Thoracic aorta (tissue), 2 donors: ENCODE results near the gene SLC44A1. TPM values are rescaled to one million over a fixed set of nuclear protein-coding genes. Genes with fewer than 3 reads are reported as not detected.

Experiments
- ATAC-seq: fragments of 150-250 bp; one replicate; pipeline ENCODE4 v1.8.0; 2017; ENCODE audit warnings: low read depth; ENCODE audit not compliant: insufficient number of reproducible peaks, low FRiP score
- DNase-seq: peaks from one replicate; pipeline ENCODE4 v3.0.0-alpha.2; 2020; ENCODE audit warnings: low spot score
- H3K27ac ChIP-seq, 2 donors: fragments of 200-600 bp; sonication (generic); 1 replicate in 1 of 2; 2 replicates in 1 of 2; pipeline ENCODE4 v1.5.1; 2016; ENCODE audit warnings: mild to moderate bottlenecking in 2 of 2, moderate library complexity in 2 of 2
- H3K27me3 ChIP-seq: fragments of 200-600 bp; sonication (generic); replicated peaks from 2 replicates; pipeline ENCODE4 v1.6.0; 2016; ENCODE audit warnings: mild to moderate bottlenecking; ENCODE audit not compliant: insufficient read depth
- H3K36me3 ChIP-seq: fragments of 200-600 bp; sonication (generic); one replicate; pipeline ENCODE4 v1.5.1; 2016
- H3K4me1 ChIP-seq, 2 donors: fragments of 200-600 bp; sonication (generic); 1 replicate in 1 of 2; 2 replicates in 1 of 2; pipeline versions ENCODE4 v1.5.1 to v1.6.0; 2016; ENCODE audit warnings: low read depth in 2 of 2, mild to moderate bottlenecking in 1 of 2; ENCODE audit not compliant: control insufficient read depth in 1 of 2
- H3K4me3 ChIP-seq: fragments of 200-600 bp; sonication (generic); 2 replicates; pipeline ENCODE4 v1.5.1; 2016; ENCODE audit warnings: mild to moderate bottlenecking
- H3K9me3 ChIP-seq: fragments of 200-600 bp; sonication (generic); 2 replicates; pipeline ENCODE4 v1.5.1; 2016
- total RNA-seq, 2 donors: library from RNA; depleted of rRNA; stranded (reverse); fragments of >200 nt; gene quantifications; one replicate each; pipeline versions ENCODE4 v1.1.0 to v1.2.3, GENCODE V29; 2016
- TF ChIP-seq, protein P1 (sequence below): fragments of 200-600 bp; sonication (generic); IDR thresholded peaks from one replicate; pipeline ENCODE4 v1.5.1; 2019; ENCODE audit warnings: antibody characterized with exemption

SLC44A1 gene
- total RNA-seq, 2 donors from 2014 or later = 33.9 to 58.8 TPM

DNA sequence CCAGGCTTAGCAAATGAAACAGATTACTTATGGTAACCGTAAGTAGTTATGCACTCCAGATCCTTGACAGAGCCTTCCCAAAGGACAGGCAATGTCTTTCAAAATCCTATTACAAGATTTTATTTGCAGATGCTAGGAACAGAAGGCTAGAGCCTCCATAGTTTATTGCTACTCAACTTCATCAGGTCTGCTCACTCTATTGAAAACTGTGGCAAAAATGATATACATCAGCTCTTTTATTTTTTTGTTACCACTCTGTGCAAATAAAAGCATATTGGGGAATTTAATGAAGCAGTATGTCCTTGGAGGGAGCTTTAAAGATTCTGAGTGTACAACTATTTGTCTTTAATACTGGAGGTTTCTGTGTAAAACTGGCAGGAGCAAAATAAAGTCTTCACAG is 46.5 kb downstream of the SLC44A1 start:
- no peaks in the 10 kb centered on the region for H3K27me3 ChIP-seq

DNA sequence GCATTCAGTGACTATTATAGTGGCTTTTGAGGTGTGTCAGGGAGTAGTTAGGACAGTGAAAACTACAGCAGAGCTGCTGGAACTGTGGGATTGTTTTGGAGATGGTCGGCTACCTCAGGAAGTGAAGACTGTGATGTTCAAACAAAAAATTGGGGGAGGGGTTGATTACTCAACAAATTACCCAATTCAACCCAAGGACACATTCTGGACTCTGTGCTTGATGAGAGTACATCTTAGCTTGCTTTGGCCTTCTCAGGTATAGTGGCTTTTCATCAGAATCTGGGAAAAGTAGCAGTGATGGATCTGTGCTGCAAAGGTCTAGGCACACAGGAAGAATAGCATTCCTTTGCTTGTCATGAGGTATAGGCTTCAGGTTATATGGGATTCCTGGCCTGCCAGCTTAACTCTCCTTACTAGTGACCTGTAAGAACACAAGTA is 47.0 kb downstream of the SLC44A1 start:
- H3K36me3 ChIP-seq = no peaks in the 10 kb centered on the region
- H3K4me1 ChIP-seq = peaks cover 0 to 14% of the 10 kb centered on the region in 2 donors
- ATAC-seq (no peak), DNase-seq (no peak)
- no peak overlapping the region for H3K27ac ChIP-seq
- no peaks in the 10 kb centered on the region for H3K27me3 ChIP-seq
- no peak overlapping the region for H3K4me3 ChIP-seq
- H3K9me3 ChIP-seq = no peaks in the 10 kb centered on the region
- TF ChIP-seq, protein P1, sequence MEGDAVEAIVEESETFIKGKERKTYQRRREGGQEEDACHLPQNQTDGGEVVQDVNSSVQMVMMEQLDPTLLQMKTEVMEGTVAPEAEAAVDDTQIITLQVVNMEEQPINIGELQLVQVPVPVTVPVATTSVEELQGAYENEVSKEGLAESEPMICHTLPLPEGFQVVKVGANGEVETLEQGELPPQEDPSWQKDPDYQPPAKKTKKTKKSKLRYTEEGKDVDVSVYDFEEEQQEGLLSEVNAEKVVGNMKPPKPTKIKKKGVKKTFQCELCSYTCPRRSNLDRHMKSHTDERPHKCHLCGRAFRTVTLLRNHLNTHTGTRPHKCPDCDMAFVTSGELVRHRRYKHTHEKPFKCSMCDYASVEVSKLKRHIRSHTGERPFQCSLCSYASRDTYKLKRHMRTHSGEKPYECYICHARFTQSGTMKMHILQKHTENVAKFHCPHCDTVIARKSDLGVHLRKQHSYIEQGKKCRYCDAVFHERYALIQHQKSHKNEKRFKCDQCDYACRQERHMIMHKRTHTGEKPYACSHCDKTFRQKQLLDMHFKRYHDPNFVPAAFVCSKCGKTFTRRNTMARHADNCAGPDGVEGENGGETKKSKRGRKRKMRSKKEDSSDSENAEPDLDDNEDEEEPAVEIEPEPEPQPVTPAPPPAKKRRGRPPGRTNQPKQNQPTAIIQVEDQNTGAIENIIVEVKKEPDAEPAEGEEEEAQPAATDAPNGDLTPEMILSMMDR = no peak

More for the DNA sequence above, 46.5 kb downstream of the SLC44A1 start:
- DNase-seq = no peak
- no peak overlapping the region for H3K27ac ChIP-seq
- TF ChIP-seq, protein P1 = no peak
- H3K9me3 ChIP-seq = no peaks in the 10 kb centered on the region
- ATAC-seq = no peak
- H3K4me1 ChIP-seq = peaks cover 0 to 10% of the 10 kb centered on the region in 2 donors
- H3K36me3 ChIP-seq = no peaks in the 10 kb centered on the region
- H3K4me3 ChIP-seq = no peak overlapping the region

- no peaks in the 10 kb centered on the region for H3K36me3 ChIP-seq
- TF ChIP-seq, protein P1 = no peak
- ATAC-seq (no peak), DNase-seq (no peak)
- peaks cover 0 to 19% of the 10 kb centered on the region in 2 donors for H3K4me1 ChIP-seq
- no peaks in the 10 kb centered on the region for H3K9me3 ChIP-seq
- no peak overlapping the region for H3K27ac ChIP-seq
- no peaks in the 10 kb centered on the region for H3K27me3 ChIP-seq
- no peak overlapping the region for H3K4me3 ChIP-seq
These were observed 47.5 kb downstream of the SLC44A1 start for GRCh38 chr9:105291938-105292337.

GRCh38 chr9:105293408-105293807 is 49.0 kb downstream of the SLC44A1 start:
- ATAC-seq (no peak), DNase-seq (no peak)
- H3K27ac ChIP-seq = no peak overlapping the region
- H3K36me3 ChIP-seq = no peaks in the 10 kb centered on the region
- no peak overlapping the region for H3K4me3 ChIP-seq
- no peaks in the 10 kb centered on the region for H3K27me3 ChIP-seq
- TF ChIP-seq, protein P1 = no peak
- H3K4me1 ChIP-seq = peaks cover 9 to 31% of the 10 kb centered on the region in 2 donors
- H3K9me3 ChIP-seq = no peaks in the 10 kb centered on the region

DNA sequence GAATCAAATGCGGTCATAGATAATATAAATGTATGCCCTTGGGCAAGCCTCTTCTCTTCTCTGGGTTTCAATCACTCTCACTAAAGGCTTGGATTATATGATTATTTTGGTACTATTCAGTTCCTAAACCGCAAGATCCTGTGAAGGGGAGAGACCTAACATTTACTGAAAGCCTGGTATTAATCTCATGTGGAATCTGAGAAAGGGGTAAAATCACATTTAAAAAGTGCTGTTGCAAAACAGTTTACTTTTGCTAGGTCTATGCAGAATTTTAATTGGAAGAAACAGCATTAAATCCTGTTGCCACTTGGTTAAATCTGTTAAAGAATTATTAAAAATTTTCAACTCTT is 50.7 kb downstream of the SLC44A1 start:
- peaks cover 15 to 46% of the 10 kb centered on the region in 2 donors for H3K4me1 ChIP-seq
- no peak for DNase-seq

More for the DNA sequence above, 50.7 kb downstream of the SLC44A1 start:
- no peak overlapping the region for H3K4me3 ChIP-seq
- H3K27me3 ChIP-seq = no peaks in the 10 kb centered on the region
- no peaks in the 10 kb centered on the region for H3K9me3 ChIP-seq
- ATAC-seq = no peak
- no peaks in the 10 kb centered on the region for H3K36me3 ChIP-seq
- peak overlapping the region in 1 of 2 donors; percentile 4 for H3K27ac ChIP-seq
- TF ChIP-seq, protein P1 = no peak
